HG03066 (cell line): Measurements from ENCODE around the gene ROR2.

Experiments used
- ATAC-seq: cut with Tn5 transposase; IDR thresholded peaks from one replicate; pipeline ENCODE4 v1.9.1; 2021; ENCODE audit warnings: low read depth; ENCODE audit not compliant: unreplicated experiment

The ROR2 gene

DNA sequence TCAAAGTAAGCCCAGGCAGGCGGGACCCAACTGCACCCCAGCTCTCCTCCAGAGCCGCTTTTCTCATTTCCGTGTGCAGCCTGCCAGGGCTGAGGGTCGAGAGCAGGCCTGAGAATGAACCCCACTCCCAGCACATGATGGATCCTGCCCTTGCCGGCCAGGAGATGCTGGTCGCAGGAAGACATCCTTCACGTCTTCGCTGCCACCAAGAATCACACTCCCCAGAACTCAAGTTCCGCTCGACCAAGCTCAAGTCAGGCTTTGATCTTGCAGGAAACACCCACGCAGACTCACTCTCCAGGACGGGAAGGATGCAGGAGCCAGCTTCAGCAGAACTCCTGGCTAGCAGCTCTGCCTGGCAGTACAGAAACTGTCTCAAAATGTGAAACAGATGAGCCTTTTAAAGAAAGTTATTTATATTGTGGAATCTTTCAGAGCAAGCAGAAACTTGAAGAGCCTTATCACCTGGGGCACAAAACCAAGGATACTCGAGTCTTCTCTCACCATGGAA, 102.4 kb downstream of the ROR2 start:
- ATAC-seq, result no peak

DNA sequence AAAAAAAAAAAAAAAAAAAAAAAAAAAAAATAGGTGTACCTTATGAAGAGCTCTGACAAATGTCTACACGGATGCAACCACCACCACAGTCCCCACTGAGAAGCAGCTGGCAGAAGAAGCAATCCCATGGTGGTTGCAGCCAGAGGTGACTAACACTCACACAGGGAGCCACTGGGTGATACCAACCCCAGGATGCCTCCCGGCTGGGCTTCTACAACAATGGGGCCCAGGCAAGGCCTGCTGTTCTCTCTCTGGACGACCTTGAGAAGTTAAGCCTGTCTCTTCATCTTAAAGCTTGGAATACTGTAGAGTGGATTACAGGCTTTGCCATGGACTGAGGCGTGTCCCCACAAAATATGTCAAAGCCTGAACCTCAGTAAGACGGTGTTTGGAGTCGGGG, 104.1 kb downstream of the ROR2 start:
- no peak for ATAC-seq

DNA sequence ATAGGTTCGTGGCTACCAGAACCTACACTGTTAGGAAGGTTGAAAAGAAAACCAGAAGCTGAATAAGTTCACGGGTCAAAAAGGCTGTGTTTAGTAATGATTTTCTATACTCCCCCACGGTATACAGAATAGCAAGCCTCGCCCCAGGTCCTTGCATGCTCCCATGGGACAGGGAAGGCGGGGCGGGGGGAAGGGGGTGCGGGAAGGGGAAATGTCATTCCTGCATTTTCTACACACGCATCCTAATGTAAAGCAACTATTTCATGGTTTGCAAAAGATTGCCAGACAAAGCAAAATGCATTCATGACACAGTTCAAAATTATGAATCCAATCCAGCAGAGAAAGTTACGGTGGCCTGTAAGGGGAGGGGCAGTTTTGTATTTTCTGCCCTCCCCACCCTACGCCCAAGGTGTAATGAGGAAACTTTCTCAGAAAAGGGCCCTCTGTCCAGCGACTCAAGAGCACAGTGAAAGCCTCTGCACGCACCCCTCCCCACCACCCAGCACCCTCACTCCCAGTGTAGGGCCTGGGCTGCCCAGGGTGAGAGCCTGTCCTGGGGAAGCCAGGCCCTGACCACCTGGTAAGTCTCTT, 105.2 kb downstream of the ROR2 start:
- no peak for ATAC-seq

DNA sequence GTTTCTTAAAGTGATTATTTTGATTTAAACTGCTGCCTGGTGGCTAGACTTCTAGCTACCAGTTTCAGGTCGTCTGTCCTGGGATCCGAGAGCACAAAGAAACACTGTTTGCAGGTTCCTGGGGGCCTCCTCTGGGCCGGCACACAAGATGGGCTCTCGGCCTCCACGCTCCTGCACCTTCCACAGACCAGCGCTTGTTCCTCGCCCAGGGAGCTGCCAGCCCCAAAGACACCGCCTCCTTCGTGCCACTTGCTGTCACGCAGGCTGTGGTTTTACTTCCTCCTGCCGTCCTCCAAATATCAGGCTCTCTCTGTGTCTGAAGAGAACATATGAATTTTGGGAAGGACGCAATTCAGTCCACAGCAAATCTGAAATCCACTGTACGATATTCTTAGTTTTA, 105.8 kb downstream of the ROR2 start:
- ATAC-seq, result no peak

DNA sequence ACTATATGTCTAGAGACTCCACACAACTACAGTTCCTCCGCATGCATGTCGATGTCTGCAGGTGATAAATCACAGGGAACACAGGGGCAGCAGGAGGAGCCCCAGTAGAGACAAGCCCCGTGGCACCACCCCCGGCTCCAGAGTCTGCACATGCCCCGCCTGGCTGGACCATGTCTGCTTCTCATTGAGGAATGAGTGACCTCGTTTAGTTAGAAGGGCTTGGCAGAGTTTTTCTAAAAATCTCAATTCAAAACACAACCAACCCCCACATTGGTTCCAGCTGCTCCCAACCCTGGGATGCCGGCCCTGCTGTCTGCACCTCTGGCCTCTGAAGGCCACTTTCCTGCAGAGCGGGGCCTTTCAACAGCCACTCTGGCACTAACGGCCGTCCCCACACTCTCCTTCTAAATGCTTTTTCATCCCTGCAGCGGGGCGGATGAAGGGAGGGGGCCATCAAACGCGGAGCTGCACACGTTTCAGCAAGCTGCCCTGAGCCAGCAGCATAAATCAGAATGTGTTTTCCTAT, 106.3 kb downstream of the ROR2 start:
- ATAC-seq, result no peak

DNA sequence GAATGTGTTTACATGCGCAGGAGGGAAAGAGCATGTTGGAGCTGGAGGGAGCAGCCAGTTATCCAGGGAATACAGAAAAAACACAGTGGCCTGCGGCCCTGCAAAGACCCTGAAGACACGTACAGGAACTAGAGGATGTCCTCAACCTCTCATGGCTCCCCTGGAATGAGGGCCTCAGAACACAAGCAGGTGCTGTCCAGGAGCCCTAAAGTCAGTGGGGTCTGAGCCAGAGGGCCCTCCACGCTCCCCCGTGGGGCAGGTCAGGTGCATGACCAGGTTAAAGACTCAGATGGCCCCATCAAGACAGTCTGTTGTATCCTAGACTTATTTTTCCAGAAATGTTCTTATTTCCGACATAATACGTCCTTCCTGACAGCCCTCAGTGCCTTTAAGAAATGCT, 106.9 kb downstream of the ROR2 start:
- no peak for ATAC-seq

DNA sequence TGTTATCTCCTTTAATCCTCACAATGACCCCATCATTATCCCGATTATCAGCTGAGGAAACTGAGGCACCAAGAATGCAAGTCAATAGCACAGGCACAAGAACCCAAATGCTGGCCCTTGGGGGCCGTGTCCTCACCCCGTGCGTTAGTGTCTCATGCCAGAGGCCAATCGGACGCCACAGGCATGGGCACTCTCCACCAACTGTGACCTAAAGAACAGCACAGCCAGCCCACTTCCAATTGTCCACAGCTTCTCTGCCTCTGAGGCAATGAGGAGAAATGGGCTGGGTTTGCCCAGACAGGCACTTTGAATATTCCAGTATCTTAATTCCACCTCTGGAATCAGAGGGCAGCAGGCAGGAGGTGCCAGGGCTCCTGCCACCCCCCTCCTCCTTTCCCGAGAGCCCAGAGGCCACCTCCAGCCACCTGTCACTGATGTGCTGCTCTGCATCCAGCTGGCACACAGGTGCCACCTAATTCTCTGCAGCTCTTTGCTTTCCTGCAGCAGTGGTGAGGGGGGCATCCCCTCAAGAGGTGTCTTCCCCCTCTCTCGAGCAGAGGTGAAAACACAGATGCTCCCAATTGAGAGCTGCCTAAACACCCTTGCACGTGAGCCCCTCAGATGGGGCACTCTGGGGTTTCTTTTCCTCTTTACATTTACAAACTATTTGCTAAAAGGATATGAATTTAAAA, 107.5 kb downstream of the ROR2 start:
- ATAC-seq, result no peak

DNA sequence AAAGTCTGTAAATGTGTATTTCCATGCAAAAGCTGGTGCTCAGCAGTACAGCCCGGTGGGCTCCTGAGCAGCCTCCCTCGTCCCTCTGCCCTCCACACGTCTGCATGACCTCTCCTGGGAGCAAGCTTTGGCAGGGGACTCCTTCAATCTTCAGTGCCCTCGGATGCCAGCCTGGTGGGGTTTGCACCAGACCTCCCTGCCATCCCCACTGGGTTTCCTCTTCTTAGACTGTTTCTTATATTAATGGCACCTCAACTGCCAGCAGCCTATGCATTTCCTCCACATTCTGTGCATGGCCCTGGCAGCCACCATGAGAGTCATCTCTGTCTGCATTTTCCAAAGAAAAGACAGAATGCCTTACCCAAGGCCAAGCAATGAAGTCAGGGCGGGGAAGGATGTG, 108.4 kb downstream of the ROR2 start:
- ATAC-seq, result no peak

DNA sequence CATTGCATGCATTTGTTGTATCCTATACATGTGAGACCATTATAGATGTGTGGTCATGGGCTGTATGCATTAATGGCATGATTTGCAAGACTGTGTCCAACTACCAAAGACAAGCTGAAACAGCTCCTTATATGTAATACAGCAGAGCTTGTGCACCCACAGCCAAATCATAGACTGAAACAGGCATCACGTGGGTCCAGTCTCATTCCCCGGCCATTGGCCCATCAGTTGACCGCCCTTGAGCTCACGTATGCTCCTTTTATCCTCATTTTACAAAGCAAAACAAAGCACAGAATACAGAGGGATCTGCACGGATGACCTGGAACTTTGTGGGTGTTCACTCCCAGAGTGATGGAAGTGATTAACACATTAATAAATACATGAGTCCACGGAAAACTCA, 109.1 kb downstream of the ROR2 start:
- ATAC-seq, result no peak

DNA sequence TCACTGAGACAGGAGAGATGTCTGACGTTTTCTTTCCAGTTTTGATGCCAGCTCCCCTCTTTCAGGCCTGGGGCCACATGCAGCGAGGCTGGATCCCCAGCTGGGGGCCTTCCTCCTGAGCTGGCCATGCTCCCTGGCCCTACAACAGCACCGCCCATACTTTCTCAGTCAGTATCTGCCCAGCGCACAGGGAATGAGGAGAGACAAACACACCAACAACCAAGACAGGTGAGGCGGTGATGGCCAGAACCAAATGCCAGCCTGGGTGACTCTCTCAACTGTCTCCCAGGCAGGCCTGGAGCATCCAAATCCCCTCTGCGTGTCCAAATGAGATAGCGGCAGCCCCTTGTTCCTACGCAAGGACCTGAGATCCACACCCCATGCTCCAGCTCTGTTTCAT, 109.6 kb downstream of the ROR2 start:
- ATAC-seq, result no peak

DNA sequence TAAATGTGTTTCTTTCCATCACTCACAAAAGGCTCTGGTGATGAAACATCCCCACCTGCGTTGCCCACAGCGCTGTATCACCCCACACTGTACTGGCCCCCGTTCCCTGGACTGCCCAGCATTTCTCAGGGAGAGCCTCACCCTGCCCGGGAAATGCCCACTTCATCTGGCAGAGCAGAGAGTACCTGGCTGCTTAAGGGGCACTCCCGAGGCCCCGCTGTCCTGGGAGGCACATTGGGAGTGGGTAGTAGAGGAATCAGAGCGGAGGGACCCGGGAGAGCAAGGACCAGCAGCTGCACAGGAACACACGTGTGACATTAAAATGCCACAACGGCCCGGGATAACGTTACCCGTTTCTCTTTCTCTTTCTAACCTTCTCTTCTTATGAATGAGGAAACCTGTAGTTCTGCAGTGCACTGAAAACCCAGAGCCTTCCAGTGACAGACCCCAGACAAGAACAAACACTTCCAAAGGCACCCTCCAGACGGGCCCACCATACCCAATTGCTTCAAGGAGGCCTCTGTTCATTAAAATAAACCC, 110.0 kb downstream of the ROR2 start:
- ATAC-seq, result no peak

DNA sequence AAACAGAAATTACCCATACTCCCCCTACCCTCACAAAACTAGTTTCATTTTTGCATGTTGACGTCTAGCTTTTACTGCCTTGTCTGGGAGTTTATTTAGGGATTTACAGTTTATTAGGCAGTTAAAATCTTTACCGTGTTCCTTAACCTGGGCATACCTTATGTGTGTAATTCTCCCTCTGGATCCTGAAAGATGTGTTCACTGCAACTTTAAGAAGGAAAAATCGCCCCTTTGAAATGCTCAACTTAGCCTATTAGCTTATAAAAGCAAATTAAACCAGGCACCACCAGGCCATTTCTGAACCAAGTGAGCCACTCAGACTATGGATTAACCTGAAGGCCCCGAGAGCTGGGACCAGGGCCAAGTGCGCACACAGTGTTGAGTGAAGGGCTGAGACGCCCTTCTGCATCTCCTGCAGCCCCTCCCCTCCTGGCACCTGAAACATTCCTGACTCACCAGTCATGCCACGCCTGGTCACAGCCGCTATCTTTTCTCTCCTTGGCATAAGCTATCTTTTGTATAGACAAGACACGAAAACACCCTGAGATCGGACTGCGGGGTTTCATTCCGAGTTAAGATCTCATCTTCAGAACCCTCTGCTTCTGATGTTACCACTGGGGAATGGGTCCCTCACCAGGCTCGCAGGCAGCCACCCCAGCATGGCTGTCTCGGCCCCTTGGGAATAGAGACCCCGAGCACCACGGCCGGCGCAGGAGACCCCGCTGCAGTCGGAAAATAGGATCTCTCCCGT, 111.9 kb downstream of the ROR2 start:
- ATAC-seq, result no peak

DNA sequence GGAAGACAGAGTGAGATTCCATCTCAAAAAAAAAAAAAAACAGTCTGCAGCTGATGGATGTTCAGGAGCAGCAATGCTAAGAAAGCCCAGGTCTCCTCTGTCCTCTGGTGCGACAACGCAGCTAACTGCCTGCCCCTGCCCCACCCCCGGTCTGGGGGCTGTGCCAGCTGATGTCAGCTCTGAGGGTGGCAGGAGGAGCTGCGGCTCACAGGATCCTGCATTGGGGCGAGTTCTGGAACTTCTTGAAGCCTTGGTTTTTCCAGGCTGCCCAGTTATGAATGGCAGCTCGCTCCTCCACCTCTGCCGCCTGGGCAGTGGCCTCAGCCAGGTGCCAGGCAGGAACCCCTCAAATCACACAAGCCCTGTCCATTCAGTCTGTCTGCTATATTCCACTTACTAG, 113.5 kb downstream of the ROR2 start:
- no peak for ATAC-seq

DNA sequence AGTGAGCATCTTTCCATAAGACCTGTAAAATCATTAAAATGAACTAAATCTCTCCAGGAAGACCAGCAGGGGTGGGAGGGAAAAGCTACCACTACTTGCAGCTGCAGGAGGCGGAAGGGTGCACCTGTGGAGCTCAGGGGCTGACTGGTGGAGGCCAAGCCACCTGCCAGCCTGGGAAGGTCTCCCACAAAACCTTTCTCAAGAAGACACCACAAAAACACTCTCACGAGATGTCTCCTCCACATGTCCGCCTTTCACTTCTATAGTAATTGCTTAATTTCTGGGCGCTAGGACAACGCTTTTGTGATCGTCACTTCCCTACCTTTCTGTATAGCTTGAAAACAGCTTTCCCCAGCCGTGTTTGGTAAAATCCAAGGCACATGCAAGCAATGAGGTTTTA, 114.4 kb downstream of the ROR2 start:
- ATAC-seq, result no peak

DNA sequence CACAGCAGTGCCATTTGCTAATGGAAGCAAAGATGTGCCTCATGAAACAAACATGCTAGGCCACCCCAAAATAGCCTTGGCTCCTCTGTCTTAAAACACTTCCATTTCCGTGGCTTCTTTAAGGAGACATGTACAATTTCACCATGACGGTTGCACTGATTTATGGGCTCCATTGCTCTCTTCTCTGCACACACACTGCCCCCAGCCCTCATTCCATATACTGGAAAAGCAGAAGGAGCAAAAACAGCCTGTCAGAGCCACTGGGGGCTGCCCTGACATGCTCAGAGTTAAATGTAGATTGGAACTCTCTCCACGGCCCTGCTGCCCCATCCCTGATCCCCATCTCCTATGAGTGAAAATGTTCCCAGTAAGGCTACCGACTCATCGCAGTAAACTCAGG, 114.8 kb downstream of the ROR2 start:
- no peak for ATAC-seq

DNA sequence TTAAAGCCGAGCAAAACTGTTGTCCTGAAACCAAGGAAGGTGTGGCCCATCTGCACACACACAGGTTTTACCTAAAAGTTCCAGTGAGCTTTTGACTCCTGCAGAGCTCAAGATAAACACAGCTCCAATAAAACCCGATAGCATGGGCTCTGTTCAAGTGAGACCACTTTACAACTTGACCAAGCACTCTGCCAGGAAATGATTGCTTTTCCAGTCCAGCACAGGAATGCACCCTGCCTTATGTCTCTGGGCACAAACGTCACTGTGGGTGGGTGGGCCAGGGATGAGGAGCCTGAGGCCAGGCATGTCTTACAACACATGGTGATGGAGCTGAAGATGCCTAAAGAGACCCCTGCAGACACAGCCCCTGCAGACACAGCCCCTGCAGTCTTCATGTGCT, 115.3 kb downstream of the ROR2 start:
- no peak for ATAC-seq

DNA sequence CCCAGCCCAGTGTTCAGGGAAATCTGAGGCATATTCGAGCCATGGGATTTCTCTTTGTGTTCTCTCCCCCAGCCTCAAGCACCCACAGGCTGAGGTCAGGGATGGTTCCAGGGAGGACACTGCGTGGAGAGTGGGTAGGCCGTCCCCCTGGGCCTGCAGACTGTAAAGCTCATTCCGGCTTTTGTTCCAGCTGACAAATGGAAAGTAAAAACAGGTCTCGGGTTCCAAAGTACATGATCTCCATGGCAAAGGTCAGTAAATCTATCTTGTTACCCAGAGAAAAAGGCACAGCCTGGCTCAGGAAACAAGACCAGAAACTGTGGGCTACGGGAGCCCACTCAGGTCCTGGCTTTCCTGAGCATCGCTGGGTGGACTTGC, 116.2 kb downstream of the ROR2 start:
- no peak for ATAC-seq

DNA sequence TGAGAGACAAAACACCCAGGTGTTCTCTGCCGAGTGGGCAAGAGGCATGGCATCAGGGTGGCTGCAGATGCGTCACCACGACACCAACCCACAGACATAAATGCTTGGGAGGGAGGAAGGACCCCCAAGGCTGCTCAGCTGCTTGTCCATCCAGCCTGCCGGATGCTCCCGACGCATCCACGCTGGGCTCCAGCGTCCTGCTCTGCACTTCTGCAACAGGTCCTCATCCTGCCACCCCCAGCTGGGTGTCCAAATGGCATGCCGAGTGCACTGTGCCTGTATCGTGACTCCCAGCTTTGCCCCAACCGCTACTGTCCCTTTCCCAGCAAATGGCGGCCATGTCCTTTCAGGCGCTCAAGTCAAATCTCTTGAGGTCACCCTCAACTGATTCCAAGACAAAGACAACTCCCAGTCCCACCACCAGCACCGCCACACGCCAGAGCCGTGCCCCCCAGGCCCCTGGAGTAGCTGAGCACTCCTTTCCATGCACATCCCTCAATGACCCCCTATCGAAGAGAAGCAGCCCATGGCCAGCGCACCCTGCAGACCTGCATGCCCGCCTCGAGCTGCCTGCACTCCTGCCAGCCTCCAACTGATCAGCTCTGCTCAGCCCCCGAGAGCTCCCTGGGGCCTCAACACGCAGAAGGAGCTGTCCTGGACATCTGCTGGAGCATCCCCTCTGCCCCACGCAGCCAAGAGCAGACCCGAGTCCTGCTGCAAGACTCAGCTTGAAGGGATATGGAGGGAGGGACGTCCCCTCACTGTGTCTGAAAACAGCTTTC, 116.7 kb downstream of the ROR2 start:
- no peak for ATAC-seq

DNA sequence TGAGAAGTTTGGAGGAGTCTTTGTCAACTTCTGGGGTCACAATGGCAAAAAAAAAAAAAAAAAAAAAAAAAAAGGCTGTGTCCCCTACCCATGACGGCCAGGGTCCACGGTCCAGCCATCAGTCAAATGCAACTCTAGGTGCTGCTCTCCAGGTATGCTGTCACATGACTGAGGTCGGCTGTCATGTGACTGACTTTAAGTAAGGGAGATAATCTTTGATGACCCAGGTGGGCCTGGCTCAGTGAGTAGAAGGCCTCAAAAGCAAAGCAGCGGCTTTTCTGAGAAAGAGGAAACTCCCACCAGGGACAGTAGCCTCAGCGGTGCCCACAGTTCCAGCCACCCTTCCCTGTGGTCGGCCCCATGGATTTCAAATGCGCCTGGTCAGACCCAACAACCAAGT, 117.7 kb downstream of the ROR2 start:
- no peak for ATAC-seq

DNA sequence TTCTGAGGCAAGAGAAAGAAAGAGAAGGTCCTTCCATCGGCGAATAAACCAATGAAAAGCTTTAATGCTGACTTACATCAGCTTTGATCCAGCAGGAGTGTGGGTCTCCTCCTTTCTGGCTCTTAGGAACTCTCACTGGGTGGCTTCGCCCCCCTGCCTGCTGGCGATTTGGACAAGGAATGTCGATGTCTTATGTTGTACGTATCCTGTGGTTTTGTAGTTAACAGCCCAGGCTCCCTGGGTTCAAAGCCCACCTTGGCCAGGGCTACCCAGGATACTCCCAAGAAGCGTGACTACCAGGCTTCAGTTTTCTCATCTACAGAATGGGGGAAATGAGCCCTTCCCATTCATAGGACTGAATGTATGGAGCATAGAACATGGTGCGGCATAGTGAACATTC, 124.2 kb downstream of the ROR2 start:
- ATAC-seq, result no peak

DNA sequence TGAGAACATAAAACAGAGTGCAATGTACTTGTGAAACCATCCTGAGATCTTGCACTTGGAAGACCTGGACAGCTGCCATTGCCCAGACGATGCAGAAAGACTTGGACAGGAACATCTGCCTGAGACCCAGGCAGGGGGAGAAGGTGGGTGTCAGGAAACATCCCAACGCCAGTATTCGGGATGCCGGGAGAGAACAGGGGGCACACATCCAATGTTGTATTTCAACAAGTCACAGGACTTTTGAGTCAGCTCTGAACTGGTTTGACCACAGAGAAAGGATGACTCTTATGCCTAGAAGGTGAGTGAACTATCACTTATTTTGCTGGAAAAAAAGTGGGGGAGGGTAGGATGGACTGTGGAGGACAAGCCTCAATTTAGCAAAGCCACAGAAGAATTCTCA, 124.6 kb downstream of the ROR2 start:
- ATAC-seq, result no peak
